ENCODE results near the gene SBNO1. TPM values are rescaled to one million over a fixed set of nuclear protein-coding genes. Genes with fewer than 3 reads are reported as not detected.

SBNO1 gene
- total RNA-seq, 1 experiment from 2014 or later = 43.8 TPM

GRCh38 chr12:123401753-123402683 lies 37.4 kb upstream of the SBNO1 start (continued):
- TF ChIP-seq REST (IDR thresholded peaks at IDR 0.05; ENCODE audit: low read depth) = no peak
- no peak for TF ChIP-seq ATF3 (IDR thresholded peaks at IDR 0.05)
- TF ChIP-seq FOSL1 (IDR thresholded peaks at IDR 0.05; ENCODE audit: low read depth) = no peak
- no peak for TF ChIP-seq SIN3A (IDR thresholded peaks at IDR 0.05; ENCODE audit: low read depth)
- no peak for TF ChIP-seq MAX (IDR thresholded peaks at IDR 0.05)
- TF ChIP-seq RAD21 (IDR thresholded peaks at IDR 0.05; ENCODE audit: low read depth) = no peak
- no peak for TF ChIP-seq CEBPB (IDR thresholded peaks at IDR 0.05; ENCODE audit: low read depth)

- ATAC-seq (no peak), DNase-seq (ENCODE audit: low read depth, low spot score) (no peak)
- Histone ChIP-seq H3K27ac (ENCODE audit: low read depth, low read length) (no peak overlapping the region; the same call in 1 of the 2 replicates), H3K9me3 (ENCODE audit: control insufficient read depth in 1 of 2, insufficient read depth in 1 of 2, low read depth in 1 of 2, low read length in 2 of 2) (no peaks in the 10 kb centered on the region), H3K4me2 (ENCODE audit: low read length) (no peak overlapping the region), H3K79me2 (ENCODE audit: insufficient read depth, low read length) (peaks cover 79% of the 10 kb centered on the region), H3K9me2 (ENCODE audit: insufficient read depth) (no peaks in the 10 kb centered on the region), H3K36me3 (ENCODE audit: control insufficient read depth in 1 of 2, insufficient read depth in 2 of 2, low read length in 2 of 2) (peaks cover 41 to 55% of the 10 kb centered on the region in 2 experiments), H3K9ac (ENCODE audit: low read length) (no peak overlapping the region), H2AFZ (ENCODE audit: low read depth, low read length, poor library complexity, severe bottlenecking) (no peak overlapping the region), H3K4me1 (ENCODE audit: control insufficient read depth in 1 of 2, insufficient read depth in 2 of 2, low read length in 2 of 2) (no peaks in the 10 kb centered on the region), H3K4me3 (replicated peaks in 1 of 2; ENCODE audit: low read depth in 1 of 2, low read length in 2 of 2) (no peak overlapping the region), H4K20me1 (ENCODE audit: insufficient read depth) (no peaks in the 10 kb centered on the region), H3K27me3 (ENCODE audit: insufficient read depth, low read length) (no peaks in the 10 kb centered on the region)
- intact Hi-C loops (cut with micrococcal nuclease) = no loop called here
- ChIA-PET CTCF (no interaction called here), POLR2A (no interaction called here), RAD21 (ENCODE audit: low non-redundant PET in 1 of 2, low total read pairs in 2 of 2, uncharacterized antibody in 2 of 2, unreplicated experiment in 2 of 2) (no interaction called here)
- BruUV-seq (replicated peaks) = no TSS peak
- no peak for TF ChIP-seq ELF1 (IDR thresholded peaks at IDR 0.05; ENCODE audit: borderline replicate concordance, low read depth)
- no peak for TF ChIP-seq ZBTB33 (IDR thresholded peaks at IDR 0.05; ENCODE audit: extremely low read depth, insufficient replicate concordance, low read length)
- TF ChIP-seq FOSL1 (IDR thresholded peaks at IDR 0.05; ENCODE audit: low read depth) = no peak
- TF ChIP-seq POLR2AphosphoS5 (IDR thresholded peaks at IDR 0.05; ENCODE audit: low read depth, low read length) = no peak
- TF ChIP-seq TCF7L2 (IDR thresholded peaks at IDR 0.05; ENCODE audit: borderline replicate concordance, extremely low read depth, insufficient read depth, insufficient read length) = no peak
- TF ChIP-seq MAX (IDR thresholded peaks at IDR 0.05) = no peak
- TF ChIP-seq SRF (IDR thresholded peaks at IDR 0.05; ENCODE audit: low read depth) = no peak
- TF ChIP-seq CBX3 (IDR thresholded peaks at IDR 0.05; ENCODE audit: low read depth) = no peak
- TF ChIP-seq POLR2A (IDR thresholded peaks at IDR 0.05; ENCODE audit: borderline replicate concordance, extremely low read depth, insufficient read depth, insufficient read length) = no peak
- TF ChIP-seq RAD21 (IDR thresholded peaks at IDR 0.05; ENCODE audit: low read depth) = no peak
- no peak for TF ChIP-seq CTCF (IDR thresholded peaks at IDR 0.05 in 2 of 3, conservative IDR thresholded peaks at IDR 0.05 in 1 of 3; ENCODE audit: borderline replicate concordance in 1 of 3, insufficient read depth in 1 of 3, low read depth in 2 of 3, low read length in 2 of 3)
- TF ChIP-seq EGR1 (IDR thresholded peaks at IDR 0.05; ENCODE audit: low read depth) = no peak
These were observed 34.6 kb upstream of the SBNO1 start for GRCh38 chr12:123399255-123399617.

All from HCT116 (cell line).